ENCODE data around the gene KIAA0513.

The KIAA0513 gene

GRCh38 chr16:85069171-85069570 lies 41.6 kb downstream of the KIAA0513 start:
- DNase-seq (ENCODE audit: low spot score) = no peak

- no peak for DNase-seq (ENCODE audit: low spot score)
These were observed 44.7 kb downstream of the KIAA0513 start for GRCh38 chr16:85072076-85072860.

GRCh38 chr16:85072947-85073346 lies 45.4 kb downstream of the KIAA0513 start:
- no peak for DNase-seq (ENCODE audit: low spot score)

GRCh38 chr16:85074225-85074914 lies 46.8 kb downstream of the KIAA0513 start:
- no peak for DNase-seq (ENCODE audit: low spot score)

- DNase-seq (ENCODE audit: low spot score) = no peak
These were observed 47.8 kb downstream of the KIAA0513 start for GRCh38 chr16:85075236-85075924.

GRCh38 chr16:85077039-85077438 lies 49.4 kb downstream of the KIAA0513 start:
- no peak for DNase-seq (ENCODE audit: low spot score)

GRCh38 chr16:85077576-85078125 lies 50.1 kb downstream of the KIAA0513 start:
- no peak for DNase-seq (ENCODE audit: low spot score)

- DNase-seq (ENCODE audit: low spot score) = no peak
These were observed 50.6 kb downstream of the KIAA0513 start for GRCh38 chr16:85078226-85078625.

GRCh38 chr16:85078952-85079351 lies 51.4 kb downstream of the KIAA0513 start:
- DNase-seq (ENCODE audit: low spot score) = no peak

GRCh38 chr16:85079785-85080570 lies 52.4 kb downstream of the KIAA0513 start:
- no peak for DNase-seq (ENCODE audit: low spot score)

GRCh38 chr16:85081038-85081437 lies 53.4 kb downstream of the KIAA0513 start:
- DNase-seq (ENCODE audit: low spot score) = peak; percentile 77

GRCh38 chr16:85081765-85082164 lies 54.2 kb downstream of the KIAA0513 start:
- DNase-seq (ENCODE audit: low spot score) = no peak

GRCh38 chr16:85082173-85083050 lies 54.8 kb downstream of the KIAA0513 start:
- peak; percentile 56 for DNase-seq (ENCODE audit: low spot score)

- no peak for DNase-seq (ENCODE audit: low spot score)
These were observed 55.5 kb downstream of the KIAA0513 start for GRCh38 chr16:85083051-85083639.

- no peak for DNase-seq (ENCODE audit: low spot score)
These were observed 57.4 kb downstream of the KIAA0513 start for GRCh38 chr16:85084841-85085510.

GRCh38 chr16:85085721-85086120 lies 58.1 kb downstream of the KIAA0513 start:
- no peak for DNase-seq (ENCODE audit: low spot score)

- DNase-seq (ENCODE audit: low spot score) = peak; percentile 79
These were observed 59.0 kb downstream of the KIAA0513 start for GRCh38 chr16:85086347-85087291.

- DNase-seq (ENCODE audit: low spot score) = no peak
These were observed 60.4 kb downstream of the KIAA0513 start for GRCh38 chr16:85087899-85088569.
